AG20443 (cell line): Measurements from ENCODE around the gene EPB41L5.
"Not testable (repeated sequence)": the region's sequence is repeated elsewhere in the genome, so short reads cannot be mapped to it uniquely, and the experiment has no call there.

Source experiments
- DNase-seq: peaks from one replicate; pipeline ENCODE4 v3.0.0; 2012; ENCODE audit warnings: low spot score, mixed read lengths

Gene EPB41L5

GRCh38 chr2:120029672-120030640 is 17.1 kb downstream of the EPB41L5 start:
- DNase-seq = no peak

GRCh38 chr2:120032297-120032696 is 19.4 kb downstream of the EPB41L5 start:
- DNase-seq = no peak

GRCh38 chr2:120034027-120034426 is 21.1 kb downstream of the EPB41L5 start:
- DNase-seq = no peak

GRCh38 chr2:120034621-120035020 is 21.7 kb downstream of the EPB41L5 start:
- no peak for DNase-seq

- no peak for DNase-seq
Measured at GRCh38 chr2:120036145-120036544, 23.3 kb downstream of the EPB41L5 start.

GRCh38 chr2:120037995-120038541 is 25.2 kb downstream of the EPB41L5 start:
- DNase-seq = no peak

DNA sequence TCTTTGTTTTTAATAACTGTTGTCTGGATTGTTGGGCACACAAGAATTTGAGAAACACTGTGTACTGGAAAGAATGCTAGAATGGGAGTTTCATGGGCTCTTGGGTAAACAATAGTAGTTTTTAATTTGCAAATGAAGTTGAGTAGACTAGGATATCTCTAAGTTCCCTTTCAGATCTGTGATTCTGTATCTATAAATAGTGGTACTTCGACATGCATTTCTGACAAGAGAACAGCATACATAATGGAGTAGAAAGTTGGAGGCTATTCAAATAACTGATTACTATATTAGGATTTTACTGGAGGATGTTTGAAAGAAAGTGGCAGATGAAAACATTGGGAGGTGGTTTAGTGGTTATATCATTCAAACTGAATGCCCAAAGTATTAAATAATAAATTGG is 29.5 kb downstream of the EPB41L5 start:
- DNase-seq = no peak

- DNase-seq = no peak
Measured at GRCh38 chr2:120044336-120044735, 31.5 kb downstream of the EPB41L5 start.

DNA sequence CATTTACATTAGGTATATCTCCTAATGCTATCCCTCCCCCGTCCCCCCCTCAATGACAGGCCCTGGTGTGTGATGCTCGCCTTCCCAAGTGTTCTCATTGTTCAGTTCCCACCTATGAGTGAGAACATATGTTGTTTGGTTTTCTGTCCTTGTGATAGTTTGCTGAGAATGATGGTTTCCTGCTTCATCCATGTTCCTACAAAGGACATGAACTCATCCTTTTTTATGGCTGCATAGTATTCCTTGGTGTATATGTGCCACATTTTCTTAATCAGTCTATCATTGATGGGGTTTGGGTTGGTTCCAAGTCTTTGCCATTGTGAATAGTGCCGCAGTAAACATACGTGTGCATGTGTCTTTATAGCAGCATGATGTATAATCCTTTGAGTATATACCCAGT is 32.9 kb downstream of the EPB41L5 start:
- not testable (repeated sequence) for DNase-seq

DNA sequence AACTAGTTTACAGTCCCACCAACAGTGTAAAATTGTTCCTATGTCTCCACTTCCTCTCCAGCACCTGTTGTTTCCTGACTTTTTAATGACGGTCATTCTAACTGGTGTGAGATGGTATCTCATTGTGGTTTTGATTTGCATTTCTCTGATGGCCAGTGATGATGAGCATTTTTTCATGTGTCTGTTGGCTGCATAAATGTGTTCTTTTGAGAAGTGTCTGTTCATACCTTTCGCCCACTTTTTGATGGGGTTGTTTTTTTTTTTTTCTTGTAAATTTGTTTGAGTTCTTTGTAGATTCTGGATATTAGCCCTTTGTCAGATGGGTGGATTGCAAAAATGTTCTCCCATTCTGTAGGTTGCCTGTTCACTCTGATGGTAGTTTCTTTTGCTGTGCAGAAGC is 33.4 kb downstream of the EPB41L5 start:
- DNase-seq = not testable (repeated sequence)

DNA sequence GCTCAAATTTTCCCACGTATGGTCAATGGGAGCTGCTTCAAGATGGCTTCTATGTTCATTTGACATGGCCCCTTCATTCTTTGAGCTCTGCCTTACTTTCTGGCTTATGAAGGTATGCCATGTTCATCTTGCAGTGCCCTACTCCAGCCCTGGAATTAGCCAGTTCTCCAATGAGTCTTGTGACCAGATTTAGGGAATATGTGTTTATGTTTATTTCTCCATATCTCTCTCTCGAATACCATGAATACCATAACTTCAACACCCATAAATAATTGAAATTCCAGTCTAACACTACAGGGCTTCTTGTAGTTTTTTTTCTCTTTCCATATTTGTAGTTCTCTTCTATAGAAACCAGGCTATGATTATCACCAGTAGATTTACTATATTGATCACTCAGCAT is 39.7 kb downstream of the EPB41L5 start:
- DNase-seq = peak; percentile 12

DNA sequence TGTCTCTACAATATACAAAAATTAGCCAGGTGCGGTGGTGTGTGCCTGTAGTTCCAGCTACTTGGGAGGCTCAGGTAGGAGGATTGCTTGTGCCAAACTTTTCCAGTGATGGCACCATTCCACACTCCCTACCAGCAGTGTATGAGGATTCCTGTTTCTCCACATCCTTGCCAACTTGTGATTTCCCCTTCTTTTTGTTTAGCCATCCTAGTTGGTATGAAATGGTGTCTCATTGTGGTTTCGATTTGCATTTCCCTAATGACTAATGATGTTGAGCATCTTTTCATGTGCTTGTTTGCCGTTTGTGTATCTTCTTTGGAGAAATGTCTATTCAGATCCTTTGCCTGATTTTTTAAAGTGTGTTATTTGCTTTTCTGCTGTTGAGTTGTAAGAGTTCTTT is 41.0 kb downstream of the EPB41L5 start:
- DNase-seq = no peak

DNA sequence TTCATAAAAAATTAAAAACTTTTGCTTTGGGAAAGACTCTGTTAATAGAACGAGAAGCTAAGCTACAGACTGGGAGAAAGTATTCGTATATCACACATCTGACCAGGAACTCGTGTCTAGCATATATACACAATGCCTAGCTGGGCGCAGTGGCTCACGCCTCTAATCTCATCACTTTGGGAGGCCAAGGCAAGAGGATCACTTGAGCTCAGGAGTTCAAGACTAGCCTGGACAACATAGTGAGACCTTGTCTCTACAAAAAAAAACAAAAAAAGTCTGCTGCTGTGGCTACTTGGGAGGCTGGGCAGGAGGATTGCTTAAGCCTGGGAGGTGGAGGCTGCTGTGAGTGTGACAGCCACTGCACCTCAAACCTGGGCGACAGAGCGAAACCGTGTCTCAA is 46.6 kb downstream of the EPB41L5 start:
- DNase-seq = no peak

DNA sequence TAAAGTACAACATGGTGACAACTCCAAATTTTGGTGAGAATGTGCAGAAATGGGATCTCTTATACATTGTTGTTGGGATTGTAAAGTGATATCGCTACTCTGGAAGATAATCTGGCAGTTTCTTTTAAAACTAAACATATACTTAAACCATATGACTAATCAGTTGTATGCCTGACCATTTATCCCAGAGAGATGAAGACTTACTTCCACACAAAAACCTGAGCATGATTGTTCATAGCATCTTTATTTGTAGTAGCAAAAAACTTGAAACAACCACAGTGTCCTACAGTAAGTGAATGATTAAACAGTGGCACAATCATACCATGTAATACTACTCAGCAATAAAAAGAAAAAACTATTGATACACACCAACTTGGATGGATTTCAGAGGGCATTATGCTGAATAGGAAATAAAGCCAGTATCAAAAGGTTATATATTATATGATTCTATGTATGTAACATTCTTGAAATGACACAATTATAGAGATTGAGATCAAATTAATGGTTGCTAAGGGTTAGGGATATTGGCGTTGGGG is 47.3 kb downstream of the EPB41L5 start:
- DNase-seq = no peak

GRCh38 chr2:120064664-120065063 is 51.8 kb downstream of the EPB41L5 start:
- no peak for DNase-seq

DNA sequence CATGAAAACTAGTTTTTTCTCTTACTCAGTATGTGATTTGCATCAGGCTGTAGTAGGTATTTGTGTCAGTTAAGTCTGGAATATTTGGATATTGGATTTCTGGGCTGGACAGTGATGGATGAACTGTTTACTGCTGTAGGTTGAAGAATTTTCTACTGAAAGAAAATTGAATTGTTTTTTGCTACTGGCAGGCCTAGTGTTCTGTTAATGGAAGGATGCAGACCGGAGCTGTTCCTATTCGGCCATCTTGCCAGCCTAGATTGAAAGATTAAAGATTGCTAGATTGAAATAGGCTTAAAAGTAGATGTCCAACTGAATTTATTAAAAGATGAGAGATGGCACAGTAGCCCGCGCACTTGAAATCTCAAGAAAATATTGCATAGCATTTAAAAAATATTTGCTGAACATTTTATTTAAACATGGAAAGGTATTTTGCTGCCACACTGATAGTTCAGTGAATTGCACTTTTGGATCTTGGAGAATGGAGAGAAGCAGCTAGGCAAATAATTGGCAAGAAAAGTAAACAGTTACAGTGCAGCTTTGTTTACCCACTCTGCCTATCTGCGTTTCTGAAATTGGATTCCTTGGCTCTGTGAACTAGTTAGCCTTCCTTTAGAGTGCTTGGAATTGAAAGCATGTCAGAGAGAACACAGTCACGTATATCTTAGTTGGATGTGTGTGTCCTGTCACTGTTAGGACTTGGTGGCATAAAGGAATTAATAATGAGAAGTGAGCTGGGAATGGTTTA is 54.1 kb downstream of the EPB41L5 start:
- DNase-seq = no peak

- DNase-seq = not testable (repeated sequence)
Measured at GRCh38 chr2:120068040-120068658, 55.3 kb downstream of the EPB41L5 start.

DNA sequence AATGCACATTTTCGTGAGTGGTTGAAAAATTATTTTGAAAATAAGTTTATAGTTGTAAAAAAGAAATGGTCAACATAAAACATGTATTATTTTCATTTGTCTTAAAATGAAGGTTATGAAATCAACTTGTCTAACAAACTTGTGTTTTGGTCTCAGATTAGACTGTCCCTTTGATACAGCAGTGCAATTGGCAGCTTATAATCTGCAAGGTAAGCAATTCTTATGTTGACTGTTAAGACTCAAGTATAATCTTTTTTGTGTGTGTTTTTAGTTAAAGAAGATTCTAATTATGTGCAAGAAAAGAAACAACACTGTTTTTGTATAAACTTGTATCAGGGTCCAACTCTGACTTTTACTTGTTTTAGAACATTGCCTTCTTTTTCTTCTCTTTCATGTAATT is 62.7 kb downstream of the EPB41L5 start:
- no peak for DNase-seq

- DNase-seq = no peak
Measured at GRCh38 chr2:120077896-120078295, 65.0 kb downstream of the EPB41L5 start.

- no peak for DNase-seq
Measured at GRCh38 chr2:120079647-120080046, 66.8 kb downstream of the EPB41L5 start.

DNA sequence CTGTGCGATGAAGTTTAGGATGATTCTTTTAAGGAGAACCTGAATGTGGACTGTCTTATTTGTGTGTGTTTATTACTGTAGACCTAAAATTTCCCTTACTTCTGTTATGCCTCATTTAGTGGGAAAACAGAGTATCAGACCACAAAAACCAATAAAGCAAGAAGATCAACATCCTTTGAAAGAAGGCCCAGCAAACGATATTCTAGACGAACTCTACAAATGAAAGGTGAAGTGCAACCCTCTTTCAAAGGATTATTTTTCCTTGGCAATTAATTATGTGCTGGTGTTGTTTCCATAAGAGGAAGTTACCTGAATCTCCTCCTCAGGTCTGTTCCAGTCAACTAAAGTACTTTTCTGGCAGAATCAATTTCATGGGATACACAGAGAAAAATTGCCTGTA is 78.6 kb downstream of the EPB41L5 start:
- DNase-seq = no peak

DNA sequence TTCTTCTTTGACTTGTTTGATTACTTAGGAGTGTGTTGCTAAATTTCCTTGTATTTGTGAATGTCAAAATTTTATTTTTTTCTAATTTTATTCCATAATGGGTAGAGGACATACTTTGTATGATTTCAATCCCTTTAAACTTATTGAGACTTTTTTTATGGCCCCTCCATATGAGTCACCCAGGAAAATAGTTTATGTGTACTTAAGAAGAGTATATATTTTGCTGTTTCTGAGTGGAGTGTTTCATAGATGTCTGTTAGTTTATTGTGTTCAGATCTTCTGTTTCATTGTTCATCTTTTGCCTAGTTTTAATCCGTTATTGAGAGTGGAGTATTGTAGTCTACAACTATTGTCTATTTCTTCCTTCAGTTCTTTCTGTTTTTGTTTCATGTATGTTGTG is 81.9 kb downstream of the EPB41L5 start:
- no peak for DNase-seq
